GM23248 (cell line): ENCODE results near the gene TAOK3. TPM values are rescaled to one million over a fixed set of nuclear protein-coding genes. Genes with fewer than 3 reads are reported as not detected.

Experiments used
- DNase-seq: peaks from one replicate; pipeline ENCODE4 v3.0.0-alpha.2; 2015
- H2AFZ ChIP-seq: fragments of 200-600 bp; sonication (generic); 2 replicates; pipeline ENCODE4 v1.6.1; 2016; ENCODE audit warnings: antibody characterized with exemption
- H3F3A ChIP-seq: fragments of 200-600 bp; sonication (generic); 2 replicates; pipeline ENCODE4 v1.6.1; 2016; ENCODE audit warnings: mild to moderate bottlenecking, antibody characterized with exemption, mixed run types; ENCODE audit not compliant: insufficient read depth
- H3K27ac ChIP-seq: fragments of 200-600 bp; sonication (generic); 2 replicates; pipeline ENCODE4 v1.5.1; 2016; ENCODE audit warnings: mild to moderate bottlenecking
- H3K27me3 ChIP-seq: fragments of 200-600 bp; sonication (generic); replicated peaks from 2 replicates; pipeline ENCODE4 v1.6.1; 2016; ENCODE audit warnings: mild to moderate bottlenecking; ENCODE audit not compliant: insufficient read depth
- H3K36me3 ChIP-seq: fragments of 200-600 bp; sonication (generic); 2 replicates; pipeline ENCODE4 v1.6.1; 2016; ENCODE audit warnings: low read depth, mild to moderate bottlenecking
- H3K4me1 ChIP-seq: fragments of 200-600 bp; sonication (generic); 2 replicates; pipeline ENCODE4 v1.6.1; 2016; ENCODE audit warnings: mild to moderate bottlenecking; ENCODE audit not compliant: insufficient read depth
- H3K4me2 ChIP-seq: fragments of 200-600 bp; sonication (generic); one replicate; pipeline ENCODE4 v1.6.1; 2016; ENCODE audit warnings: mild to moderate bottlenecking; ENCODE audit not compliant: unreplicated experiment
- H3K4me3 ChIP-seq: fragments of 200-600 bp; sonication (generic); 2 replicates; pipeline ENCODE4 v1.5.1; 2016; ENCODE audit warnings: mild to moderate bottlenecking
- H3K79me2 ChIP-seq: fragments of 200-600 bp; sonication (generic); 2 replicates; pipeline ENCODE4 v1.6.1; 2016; ENCODE audit warnings: mild to moderate bottlenecking; ENCODE audit not compliant: insufficient read depth
- H3K9ac ChIP-seq: fragments of 200-600 bp; sonication (generic); 2 replicates; pipeline ENCODE4 v1.6.1; 2016; ENCODE audit warnings: mild to moderate bottlenecking
- H3K9me2 ChIP-seq: fragments of 200-600 bp; sonication (generic); 2 replicates; pipeline ENCODE4 v1.6.1; 2016; ENCODE audit warnings: mixed run types, mild to moderate bottlenecking, moderate library complexity; ENCODE audit not compliant: insufficient read depth
- H3K9me3 ChIP-seq: fragments of 200-600 bp; sonication (generic); one replicate; pipeline ENCODE4 v1.6.1; 2017; ENCODE audit warnings: low read depth
- H4K20me1 ChIP-seq: fragments of 200-600 bp; sonication (generic); 2 replicates; pipeline ENCODE4 v1.6.0; 2016; ENCODE audit not compliant: insufficient read depth
- EZH2 ChIP-seq: fragments of 200-600 bp; sonication (generic); IDR thresholded peaks from 2 replicates; pipeline ENCODE4 v1.6.1; 2018; ENCODE audit warnings: antibody characterized with exemption, mild to moderate bottlenecking; ENCODE audit not compliant: insufficient read depth, poor library complexity, severe bottlenecking
- EZH2phosphoT487 ChIP-seq: fragments of 200-600 bp; sonication (generic); IDR thresholded peaks from 2 replicates; pipeline ENCODE4 v1.6.1; 2018; ENCODE audit warnings: antibody characterized with exemption, moderate library complexity, mild to moderate bottlenecking, low read depth; ENCODE audit not compliant: insufficient read depth
- WGBS, 2 experiments: methylation state at CpG; one replicate each; pipeline ENCODE4 v1.1.6; 2015 to 2017; ENCODE audit warnings: low lambda C conversion rate in 2 of 2, low coverage in 1 of 2; ENCODE audit errors: missing lambda C conversion rate in 2 of 2; 5-methylcytosine and 5-hydroxymethylcytosine counted together
- in situ Hi-C: fragments of 300-500 bp; cut with MboI; formaldehyde crosslinking; loops from 2 replicates; pipeline ENCODE4 v1.15.0; 2020
- polyA plus RNA-seq: library from polyadenylated mRNA; unstranded; fragments of >200 nt; fragmentation: Nextera tagmentation; extraction: Ambion mirVana; gene quantifications from 2 replicates; pipeline ENCODE4 v1.2.1, GENCODE V29; 2016
- total RNA-seq: library from RNA; depleted of rRNA; stranded (reverse); fragments of >200 nt; shearing (Covaris generic); gene quantifications from 2 replicates; pipeline ENCODE4 v1.2.3, GENCODE V29; 2014

TAOK3 gene
- total and polyA plus RNA-seq, 2 experiments from 2014 or later: 17.8 to 49.8 TPM

GRCh38 chr12:118126119-118126757, 246.5 kb downstream of the TAOK3 start:
- H3K9me3 ChIP-seq: no peaks in the 10 kb centered on the region
- no peaks in the 10 kb centered on the region for H3K27me3 ChIP-seq
- H3K4me3 ChIP-seq: no peak overlapping the region
- H2AFZ ChIP-seq: no peak overlapping the region
- no peaks in the 10 kb centered on the region for H4K20me1 ChIP-seq
- no peaks in the 10 kb centered on the region for H3K9me2 ChIP-seq
- no peak overlapping the region for H3K9ac ChIP-seq
- whole genome bisulfite sequencing, 2 experiments: 87 to 88% methylated on average over 13 of the region's 13 CpGs
- H3K4me1 ChIP-seq: no peaks in the 10 kb centered on the region
- DNase-seq: no peak
- TF ChIP-seq EZH2phosphoT487 (no peak), EZH2 (no peak)
- H3K79me2 ChIP-seq: no peaks in the 10 kb centered on the region
- in situ Hi-C loops: loop anchor here (25.0 kb wide), 1 partner anchor 239 kb away; no protein-coding TSS in a partner anchor
- no peaks in the 10 kb centered on the region for H3F3A ChIP-seq
- H3K36me3 ChIP-seq: no peaks in the 10 kb centered on the region
- H3K4me2 ChIP-seq: no peak overlapping the region
- no peak overlapping the region for H3K27ac ChIP-seq

GRCh38 chr12:118125743-118126118, 247.0 kb downstream of the TAOK3 start:
- Histone ChIP-seq H3K9me3 (no peaks in the 10 kb centered on the region), H3K36me3 (no peaks in the 10 kb centered on the region), H3K4me1 (no peaks in the 10 kb centered on the region), H2AFZ (no peak overlapping the region), H3K27me3 (no peaks in the 10 kb centered on the region), H3K4me2 (no peak overlapping the region), H3K79me2 (no peaks in the 10 kb centered on the region), H3K27ac (no peak overlapping the region), H3K9ac (no peak overlapping the region), H3F3A (no peaks in the 10 kb centered on the region), H4K20me1 (no peaks in the 10 kb centered on the region), H3K9me2 (no peaks in the 10 kb centered on the region), H3K4me3 (no peak overlapping the region)
- 89 to 93% methylated on average over 3 to 4 of the region's 4 CpGs for WGBS, 2 experiments
- in situ Hi-C loops: loop anchor here (25.0 kb wide), 1 partner anchor 238 kb away; no protein-coding TSS in a partner anchor
- no peak for DNase-seq
- TF ChIP-seq EZH2 (no peak), EZH2phosphoT487 (no peak)

- 96 to 97% methylated on average over 5 of the region's 5 CpGs for WGBS, 2 experiments
- no peaks in the 10 kb centered on the region for H3K36me3 ChIP-seq
- in situ Hi-C loops: no loop called here
- no peaks in the 10 kb centered on the region for H3K27me3 ChIP-seq
- H3K4me3 ChIP-seq: no peak overlapping the region
- DNase-seq: no peak
- no peaks in the 10 kb centered on the region for H3K9me3 ChIP-seq
- H2AFZ ChIP-seq: no peak overlapping the region
- H3K9ac ChIP-seq: no peak overlapping the region
- no peaks in the 10 kb centered on the region for H3K4me1 ChIP-seq
- H3K4me2 ChIP-seq: no peak overlapping the region
- H3F3A ChIP-seq: no peaks in the 10 kb centered on the region
- TF ChIP-seq EZH2phosphoT487 (no peak), EZH2 (no peak)
- no peak overlapping the region for H3K27ac ChIP-seq
- H3K79me2 ChIP-seq: no peaks in the 10 kb centered on the region
- H4K20me1 ChIP-seq: no peaks in the 10 kb centered on the region
- no peaks in the 10 kb centered on the region for H3K9me2 ChIP-seq
These were observed 248.3 kb downstream of the TAOK3 start for GRCh38 chr12:118124333-118124874.

GRCh38 chr12:118122264-118122663, 250.4 kb downstream of the TAOK3 start:
- Histone ChIP-seq H3K79me2 (no peaks in the 10 kb centered on the region), H3K4me3 (no peak overlapping the region), H3K9me2 (no peaks in the 10 kb centered on the region), H2AFZ (no peak overlapping the region), H4K20me1 (no peaks in the 10 kb centered on the region), H3K9me3 (no peaks in the 10 kb centered on the region), H3K9ac (no peak overlapping the region), H3F3A (no peaks in the 10 kb centered on the region), H3K27me3 (no peaks in the 10 kb centered on the region), H3K4me1 (no peaks in the 10 kb centered on the region), H3K36me3 (no peaks in the 10 kb centered on the region), H3K27ac (no peak overlapping the region), H3K4me2 (no peak overlapping the region)
- in situ Hi-C loops: no loop called here
- no peak for DNase-seq
- no peak for TF ChIP-seq EZH2
- TF ChIP-seq EZH2phosphoT487: no peak
- 94 to 96% methylated on average over 6 of the region's 6 CpGs for WGBS, 2 experiments
